IPS DF 4.7 (cell line): ENCODE measurements around the gene PLCZ1.
"Not testable (repeated sequence)": the region's sequence is repeated elsewhere in the genome, so short reads cannot be mapped to it uniquely, and the experiment has no call there.

Experiments used
- DNase-seq: peaks from one replicate; pipeline ENCODE4 v3.0.0-alpha.2; 2013; ENCODE audit warnings: low spot score; ENCODE audit errors: extremely low read depth

PLCZ1 gene

GRCh38 chr12:18737819-18738218 is at the start of gene PLCZ1, which contains the start of gene CAPZA3:
PLCZ1 (minus strand) TSS chr12:18738012; CDS start chr12:18737371, 641 bp downstream.
CAPZA3 (plus strand) TSS chr12:18738119; CDS start chr12:18738269, 150 bp downstream.
- no peak for DNase-seq

GRCh38 chr12:18785465-18785864 is 47.7 kb upstream of the PLCZ1 start:
- not testable (repeated sequence) for DNase-seq

GRCh38 chr12:18782827-18783226 is 45.0 kb upstream of the PLCZ1 start:
- no peak for DNase-seq

GRCh38 chr12:18766479-18766878 is 28.7 kb upstream of the PLCZ1 start:
- DNase-seq: not testable (repeated sequence)

- no peak for DNase-seq
Observed at GRCh38 chr12:18755341-18755740, 17.5 kb upstream of the PLCZ1 start.

- no peak for DNase-seq
Observed at GRCh38 chr12:18754124-18754707, 16.4 kb upstream of the PLCZ1 start.

- no peak for DNase-seq
Observed at GRCh38 chr12:18753481-18754123, 15.8 kb upstream of the PLCZ1 start.

GRCh38 chr12:18752947-18753346 is 15.1 kb upstream of the PLCZ1 start:
- no peak for DNase-seq

- no peak for DNase-seq
Observed at GRCh38 chr12:18752280-18752920, 14.6 kb upstream of the PLCZ1 start.

GRCh38 chr12:18751866-18752265 is 14.1 kb upstream of the PLCZ1 start:
- no peak for DNase-seq

- DNase-seq: no peak
Observed at GRCh38 chr12:18750085-18750484, 12.3 kb upstream of the PLCZ1 start.

- no peak for DNase-seq
Observed at GRCh38 chr12:18749386-18749957, 11.7 kb upstream of the PLCZ1 start.

GRCh38 chr12:18747895-18748294 is 10.1 kb upstream of the PLCZ1 start:
- no peak for DNase-seq

- no peak for DNase-seq
Observed at GRCh38 chr12:18731156-18731555, 6.7 kb downstream of the PLCZ1 start.

GRCh38 chr12:18723752-18724151 is 14.1 kb downstream of the PLCZ1 start:
- no peak for DNase-seq

GRCh38 chr12:18721452-18721851 is 16.4 kb downstream of the PLCZ1 start:
- no peak for DNase-seq

- DNase-seq: no peak
Observed at GRCh38 chr12:18720690-18721089, 17.1 kb downstream of the PLCZ1 start.

- no peak for DNase-seq
Observed at GRCh38 chr12:18719922-18720510, 17.8 kb downstream of the PLCZ1 start.

GRCh38 chr12:18718462-18718861 is 19.4 kb downstream of the PLCZ1 start:
- DNase-seq: no peak

- DNase-seq: no peak
Observed at GRCh38 chr12:18716236-18716635, 21.6 kb downstream of the PLCZ1 start.

GRCh38 chr12:18706798-18707197 is 31.0 kb downstream of the PLCZ1 start:
- no peak for DNase-seq

- DNase-seq: no peak
Observed at GRCh38 chr12:18703911-18704310, 33.9 kb downstream of the PLCZ1 start.
